ENCODE results near the gene GOLGA7B. TPM values are rescaled to one million over a fixed set of nuclear protein-coding genes. Genes with fewer than 3 reads are reported as not detected.

GOLGA7B gene
- total and polyA plus RNA-seq, 2 of the 4 experiments (the other 2 are of a cell fraction) = not detected

GRCh38 chr10:97914171-97914836 lies 64.7 kb downstream of the GOLGA7B start:
- no peak overlapping the region for H3K4me2 ChIP-seq (ENCODE audit: low read depth, low read length)
- WGBS, 2 experiments (ENCODE audit: extremely low coverage in 2 of 2, insufficient read length in 1 of 2) = no CpG with 5 or more reads among the region's 10 CpGs
- no peak overlapping the region for H3K4ac ChIP-seq (ENCODE audit: low read depth, low read length)
- no peak overlapping the region for H3K18ac ChIP-seq (ENCODE audit: low read depth, low read length)
- H3K27ac ChIP-seq (ENCODE audit: insufficient read depth, low read length) = no peak overlapping the region
- H3K9me3 ChIP-seq (ENCODE audit: control insufficient read depth, insufficient read depth, low read length) = no peaks in the 10 kb centered on the region
- H2BK20ac ChIP-seq (ENCODE audit: low read depth, low read length) = no peak overlapping the region
- H3K79me1 ChIP-seq (ENCODE audit: low read depth in 1 of 2, low read length in 2 of 2) = no peaks in the 10 kb centered on the region
- no peak overlapping the region for H3K56ac ChIP-seq (ENCODE audit: extremely low read depth, insufficient read depth, low read length)
- no peak overlapping the region for H2AK9ac ChIP-seq (replicated peaks; ENCODE audit: low read depth, low read length, poor library complexity)
- no peaks in the 10 kb centered on the region for H3K4me1 ChIP-seq (ENCODE audit: control insufficient read depth, insufficient read depth, low read length)
- no TSS peak for BruUV-seq (replicated peaks)
- no peak overlapping the region for H2AK5ac ChIP-seq (ENCODE audit: low read depth, low read length)
- peaks cover 27% of the 10 kb centered on the region for H3K27me3 ChIP-seq (ENCODE audit: control insufficient read depth, insufficient read depth, low read length)
- ChIA-PET POLR2A (ENCODE audit: unreplicated experiment) (no interaction called here), CTCF (interaction anchor here (0.8 to 1.8 kb wide), 8 partner anchors 9 to 395 kb away, joined by 3 to 16 read pairs (median 6); no protein-coding TSS in a partner anchor)
- in situ Hi-C loops (cut with MboI; ENCODE audit: low sequenced_read_pairs) (loop anchor here (10.0 kb wide), 1 partner anchor 130 kb away; no protein-coding TSS in a partner anchor), dilution Hi-C loops (cut with HindIII; ENCODE audit: low sequenced_read_pairs, unreplicated experiment) (no loop called here), intact Hi-C loops (cut with micrococcal nuclease) (loop anchor here (1.0 to 10.0 kb wide), 5 partner anchors 127 to 1333 kb away; no protein-coding TSS in a partner anchor)
- H4K20me1 ChIP-seq (ENCODE audit: insufficient read depth, low read length) = no peaks in the 10 kb centered on the region
- ATAC-seq (ENCODE audit: low read depth) (no peak), DNase-seq (no peak)
- no peaks in the 10 kb centered on the region for H3K36me3 ChIP-seq (ENCODE audit: control insufficient read depth, insufficient read depth, low read length)
- H4K8ac ChIP-seq (ENCODE audit: low read depth in 2 of 2, low read length in 2 of 2) = no peak overlapping the region
- H3K9ac ChIP-seq (ENCODE audit: low read depth, low read length) = no peak overlapping the region
- no peak overlapping the region for H4K91ac ChIP-seq (ENCODE audit: insufficient read depth, low read depth, low read length)
- no peak overlapping the region for H4K5ac ChIP-seq (ENCODE audit: low read depth, low read length)
- no peaks in the 10 kb centered on the region for H3K9me1 ChIP-seq (ENCODE audit: insufficient read depth, low read length)
- peak overlapping the region; percentile 44 for H2AFZ ChIP-seq (replicated peaks; ENCODE audit: low read length, poor library complexity)
- H3K4me3 ChIP-seq (ENCODE audit: insufficient read depth, low read depth, low read length) = no peak overlapping the region
- H3K23ac ChIP-seq (ENCODE audit: low read depth, low read length) = no peak overlapping the region
- no peak for TF ChIP-seq SMC3 (IDR thresholded peaks at IDR 0.05; ENCODE audit: low read depth, low read length)
- TF ChIP-seq MXI1 (IDR thresholded peaks at IDR 0.05; ENCODE audit: borderline replicate concordance, low read depth, low read length) = no peak
- TF ChIP-seq FOS (IDR thresholded peaks at IDR 0.05; ENCODE audit: low read depth, low read length) = no peak
- no peak for TF ChIP-seq POLR2A (IDR thresholded peaks at IDR 0.05; ENCODE audit: low read depth, low read length)
- no peak for TF ChIP-seq NFE2L2 (IDR thresholded peaks at IDR 0.05; ENCODE audit: low read depth, low read length)
- no peak for TF ChIP-seq MAZ (IDR thresholded peaks at IDR 0.05; ENCODE audit: borderline replicate concordance, low read depth, low read length)
- TF ChIP-seq CHD1 (IDR thresholded peaks at IDR 0.05; ENCODE audit: low read depth, low read length) = no peak
- TF ChIP-seq RAD21 (IDR thresholded peaks at IDR 0.05; ENCODE audit: low read length) = no peak
- no peak for TF ChIP-seq MAFK (IDR thresholded peaks at IDR 0.05; ENCODE audit: low read depth, low read length)
- TF ChIP-seq RFX5 (IDR thresholded peaks at IDR 0.05; ENCODE audit: low read depth, low read length) = no peak
- TF ChIP-seq CEBPB (IDR thresholded peaks at IDR 0.05; ENCODE audit: low read depth, low read length) = no peak
- no peak for TF ChIP-seq BHLHE40 (IDR thresholded peaks at IDR 0.05; ENCODE audit: low read depth, low read length)
- H2BK5ac ChIP-seq (ENCODE audit: low read depth, low read length, poor library complexity, severe bottlenecking) = no peak overlapping the region
- no peak overlapping the region for H3K14ac ChIP-seq (replicated peaks; ENCODE audit: low read depth, low read length)
- H2BK15ac ChIP-seq (ENCODE audit: low read depth, low read length) = no peak overlapping the region
- no peak overlapping the region for H2BK120ac ChIP-seq (ENCODE audit: low read depth, low read length)
